Sigmoid colon (tissue), 7 donors: ENCODE measurements around the gene OR51T1. TPM values are rescaled to one million over a fixed set of nuclear protein-coding genes. Genes with fewer than 3 reads are reported as not detected.

Experiments used
- DNase-seq: peaks from one replicate; pipeline ENCODE4 v3.0.0-alpha.2; 2019
- H3K27ac ChIP-seq, 4 donors: fragments of 200-600 bp; sonication (generic); one replicate each; pipeline ENCODE4 v1.5.1; 2016 to 2019; ENCODE audit warnings: mild to moderate bottlenecking in 1 of 4
- H3K27me3 ChIP-seq, 3 donors: fragments of 200-600 bp; sonication (generic); one replicate each; pipeline ENCODE4 v1.5.1; 2019; ENCODE audit warnings: mild to moderate bottlenecking in 1 of 3
- H3K36me3 ChIP-seq, 4 donors: fragments of 200-600 bp; sonication (generic); one replicate each; pipeline ENCODE4 v1.5.1; 2016 to 2019
- H3K4me1 ChIP-seq, 4 donors: fragments of 200-600 bp; sonication (generic); one replicate each; pipeline ENCODE4 v1.5.1; 2017 to 2019
- H3K4me3 ChIP-seq, 4 donors: fragments of 200-600 bp; sonication (generic); one replicate each; pipeline ENCODE4 v1.5.1; 2017 to 2019; ENCODE audit warnings: mild to moderate bottlenecking in 2 of 4, moderate library complexity in 1 of 4
- H3K9me3 ChIP-seq, 4 donors: fragments of 200-600 bp in 3 of 4; sonication (generic) in 3 of 4; one replicate each; pipeline versions ENCODE4 v1.5.1 to v1.6.1; 2013 to 2019
- CTCF ChIP-seq, 4 experiments: fragments of 450-650 bp in 3 of 4; fragments of 200-600 bp in 1 of 4; IDR thresholded peaks; one replicate each; pipeline ENCODE4 v1.5.1; 2016 to 2019; ENCODE audit warnings: antibody characterized with exemption in 4 of 4, mild to moderate bottlenecking in 3 of 4, moderate library complexity in 2 of 4
- EP300 ChIP-seq, 4 donors: sonication (generic); formaldehyde crosslinking; IDR thresholded peaks; one replicate each; pipeline ENCODE4 v1.6.1; 2017; ENCODE audit warnings: antibody characterized with exemption in 4 of 4
- POLR2A ChIP-seq, 2 donors: fragments of 450-650 bp; IDR thresholded peaks; one replicate each; pipeline ENCODE4 v1.6.1; 2016; ENCODE audit warnings: antibody characterized with exemption in 2 of 2, mild to moderate bottlenecking in 2 of 2, moderate library complexity in 2 of 2
- POLR2AphosphoS5 ChIP-seq, 4 donors: sonication (generic); formaldehyde crosslinking; IDR thresholded peaks; one replicate each; pipeline ENCODE4 v1.6.1; 2017; ENCODE audit warnings: antibody characterized with exemption in 4 of 4
- WGBS, 2 donors: extraction: QIAGEN DNeasy Blood & Tissue Kit; methylation state at CpG; one replicate each; pipeline ENCODE4 v1.1.7; 2013; 5-methylcytosine and 5-hydroxymethylcytosine counted together
- intact Hi-C: fragments of 100-400 bp; cut with DNase I; formaldehyde crosslinking; loops from one replicate; pipeline ENCODE4 v1.15.1; 2023
- polyA plus RNA-seq, 3 donors: library from polyadenylated mRNA; stranded (reverse); fragments of 200-250 nt; gene quantifications; one replicate each; pipeline ENCODE4 v1.2.3, GENCODE V29; 2013
- total RNA-seq, 4 donors: library from RNA; depleted of rRNA; stranded (reverse); fragments of >200 nt; gene quantifications; one replicate each; pipeline ENCODE4 v1.1.0, GENCODE V29; 2016
- donor health status: healthy with polysubstance abuse.
- donor health status: Bipolar disorder and iron deficiency.
- donor health status: healthy.

OR51T1 gene
- total and polyA plus RNA-seq, 7 donors = not detected

- no peak for DNase-seq
- intact Hi-C loops = no loop called here
- no peak for TF ChIP-seq POLR2A (IDR thresholded peaks at IDR 0.05)
- TF ChIP-seq POLR2AphosphoS5 (IDR thresholded peaks at IDR 0.05) = no peak
- TF ChIP-seq EP300 (IDR thresholded peaks at IDR 0.05) = no peak
- TF ChIP-seq CTCF (IDR thresholded peaks at IDR 0.05) = no peak
- Histone ChIP-seq H3K27me3 (no peaks in the 10 kb centered on the region), H3K4me1 (no peaks in the 10 kb centered on the region), H3K4me3 (no peak overlapping the region), H3K36me3 (no peaks in the 10 kb centered on the region), H3K27ac (no peak overlapping the region), H3K9me3 (no peaks in the 10 kb centered on the region)
- 82 to 86% methylated on average over 3 of the region's 3 CpGs for WGBS, 2 donors
These were observed 2.7 kb downstream of the OR51T1 start for GRCh38 chr11:4884361-4884760.

GRCh38 chr11:4886186-4886585 lies 4.5 kb downstream of the OR51T1 start:
- H3K9me3 ChIP-seq = no peaks in the 10 kb centered on the region
- intact Hi-C loops = no loop called here
- TF ChIP-seq CTCF (IDR thresholded peaks at IDR 0.05) (no peak), POLR2AphosphoS5 (IDR thresholded peaks at IDR 0.05) (no peak), POLR2A (IDR thresholded peaks at IDR 0.05) (no peak), EP300 (IDR thresholded peaks at IDR 0.05) (no peak)
- 6 to 21% methylated on average over 3 of the region's 3 CpGs for WGBS, 2 donors
- H3K4me1 ChIP-seq = no peaks in the 10 kb centered on the region
- no peak overlapping the region for H3K4me3 ChIP-seq
- no peak for DNase-seq
- no peaks in the 10 kb centered on the region for H3K27me3 ChIP-seq
- H3K27ac ChIP-seq = no peak overlapping the region
- H3K36me3 ChIP-seq = no peaks in the 10 kb centered on the region

- Histone ChIP-seq H3K36me3 (no peaks in the 10 kb centered on the region), H3K4me3 (no peak overlapping the region), H3K27me3 (no peaks in the 10 kb centered on the region), H3K9me3 (no peaks in the 10 kb centered on the region), H3K27ac (no peak overlapping the region), H3K4me1 (no peaks in the 10 kb centered on the region)
- 0 to 1% methylated on average over 1 of the region's 1 CpG for WGBS, 2 donors
- intact Hi-C loops = no loop called here
- no peak for DNase-seq
- TF ChIP-seq EP300 (IDR thresholded peaks at IDR 0.05) (no peak), POLR2A (IDR thresholded peaks at IDR 0.05) (no peak), CTCF (IDR thresholded peaks at IDR 0.05) (no peak), POLR2AphosphoS5 (IDR thresholded peaks at IDR 0.05) (no peak)
These were observed 5.9 kb downstream of the OR51T1 start for GRCh38 chr11:4887591-4887990.

DNA sequence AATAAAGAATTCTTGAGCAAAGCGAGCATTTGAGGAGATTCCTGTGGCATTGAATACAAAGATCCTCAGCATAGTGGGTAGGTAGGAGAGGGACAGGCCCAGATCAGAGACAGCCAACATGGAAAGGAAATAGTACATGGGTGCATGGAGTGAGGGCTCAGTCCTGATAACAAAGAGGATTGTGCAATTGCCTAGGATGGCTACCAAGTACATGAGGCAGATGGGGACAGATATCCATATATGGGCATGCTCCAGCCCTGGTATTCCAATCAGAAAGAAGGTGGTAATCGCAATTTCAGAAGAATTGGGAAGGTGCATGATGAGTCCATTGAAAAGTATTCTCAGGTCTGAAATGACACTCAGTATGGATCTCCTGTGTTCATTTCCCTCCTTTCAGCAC lies 8.6 kb downstream of the OR51T1 start:
- TF ChIP-seq POLR2AphosphoS5 (IDR thresholded peaks at IDR 0.05) = no peak
- TF ChIP-seq EP300 (IDR thresholded peaks at IDR 0.05) = no peak
- TF ChIP-seq POLR2A (IDR thresholded peaks at IDR 0.05) = no peak
- TF ChIP-seq CTCF (IDR thresholded peaks at IDR 0.05) = no peak
- Histone ChIP-seq H3K27me3 (no peaks in the 10 kb centered on the region), H3K36me3 (no peaks in the 10 kb centered on the region), H3K4me3 (no peak overlapping the region), H3K9me3 (no peaks in the 10 kb centered on the region), H3K27ac (no peak overlapping the region), H3K4me1 (no peaks in the 10 kb centered on the region)
- WGBS, 2 donors = 91 to 96% methylated on average over 2 of the region's 2 CpGs
- no peak for DNase-seq
- intact Hi-C loops = no loop called here

GRCh38 chr11:4891996-4892640 lies 10.4 kb downstream of the OR51T1 start:
- no peak for TF ChIP-seq POLR2AphosphoS5 (IDR thresholded peaks at IDR 0.05)
- TF ChIP-seq EP300 (IDR thresholded peaks at IDR 0.05) = no peak
- TF ChIP-seq POLR2A (IDR thresholded peaks at IDR 0.05) = no peak
- no peak for TF ChIP-seq CTCF (IDR thresholded peaks at IDR 0.05)
- Histone ChIP-seq H3K27ac (no peak overlapping the region), H3K4me1 (no peaks in the 10 kb centered on the region), H3K27me3 (no peaks in the 10 kb centered on the region), H3K9me3 (no peaks in the 10 kb centered on the region), H3K4me3 (no peak overlapping the region), H3K36me3 (no peaks in the 10 kb centered on the region)
- 90 to 98% methylated on average over 1 of the region's 1 CpG for WGBS, 2 donors
- DNase-seq = no peak
- intact Hi-C loops = no loop called here
